Measurements from ENCODE around the gene CDY1.
"Not testable (repeated sequence)": the region's sequence is repeated elsewhere in the genome, so short reads cannot be mapped to it uniquely, and the experiment has no call there.

The CDY1 gene

GRCh38 chrY:25621817-25622216, at the start of gene CDY1:
CDY1 (plus strand) TSS chrY:25622117; CDS start chrY:25622443, 326 bp downstream.
- DNase-seq: not testable (repeated sequence)

- DNase-seq: not testable (repeated sequence)
Measured at GRCh38 chrY:25593336-25593735, 28.6 kb upstream of the CDY1 start.

GRCh38 chrY:25620209-25620608, 1.7 kb upstream of the CDY1 start:
- DNase-seq: not testable (repeated sequence)

GRCh38 chrY:25626524-25626923, 4.6 kb downstream of the CDY1 start:
- DNase-seq: not testable (repeated sequence)

- not testable (repeated sequence) for DNase-seq
Measured at GRCh38 chrY:25630383-25631112, 8.6 kb downstream of the CDY1 start.

- not testable (repeated sequence) for DNase-seq
Measured at GRCh38 chrY:25639852-25640251, 17.9 kb downstream of the CDY1 start.

- not testable (repeated sequence) for DNase-seq
Measured at GRCh38 chrY:25643024-25643915, 21.4 kb downstream of the CDY1 start.
